GM18505 (cell line): ENCODE measurements around the gene LIMCH1.
"Not testable (repeated sequence)": the region's sequence is repeated elsewhere in the genome, so short reads cannot be mapped to it uniquely, and the experiment has no call there.

Experiments
- ATAC-seq: cut with Tn5 transposase; IDR thresholded peaks from one replicate; pipeline ENCODE4 v1.9.1; 2021; ENCODE audit not compliant: unreplicated experiment
- POLR2A ChIP-seq: IDR thresholded peaks from 4 replicates; pipeline ENCODE4 v1.6.1; 2011; ENCODE audit warnings: borderline replicate concordance; ENCODE audit not compliant: insufficient read depth, insufficient read length; ENCODE audit errors: extremely low read depth

The LIMCH1 gene

DNA sequence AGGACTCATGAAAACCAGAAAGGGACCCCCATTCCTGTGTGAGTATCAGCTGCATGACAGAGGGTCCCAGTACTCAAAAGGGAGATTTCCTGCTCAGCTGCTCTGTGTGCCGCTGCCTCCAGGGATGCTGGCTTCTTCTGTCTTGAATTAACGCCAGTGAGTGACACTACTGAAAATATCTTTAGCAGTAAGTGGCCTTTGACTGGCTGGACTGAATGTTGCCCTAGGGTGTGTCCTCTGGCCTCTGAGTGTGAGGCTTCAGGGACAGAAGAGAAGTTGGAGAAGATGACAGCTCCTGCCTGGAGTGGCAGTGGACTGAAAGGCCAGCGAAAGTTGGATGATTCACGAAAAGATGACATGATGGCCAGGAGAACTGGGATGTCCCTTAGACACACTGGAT lies 95.4 kb downstream of the LIMCH1 start:
- no peak for TF ChIP-seq POLR2A
- no peak for ATAC-seq

DNA sequence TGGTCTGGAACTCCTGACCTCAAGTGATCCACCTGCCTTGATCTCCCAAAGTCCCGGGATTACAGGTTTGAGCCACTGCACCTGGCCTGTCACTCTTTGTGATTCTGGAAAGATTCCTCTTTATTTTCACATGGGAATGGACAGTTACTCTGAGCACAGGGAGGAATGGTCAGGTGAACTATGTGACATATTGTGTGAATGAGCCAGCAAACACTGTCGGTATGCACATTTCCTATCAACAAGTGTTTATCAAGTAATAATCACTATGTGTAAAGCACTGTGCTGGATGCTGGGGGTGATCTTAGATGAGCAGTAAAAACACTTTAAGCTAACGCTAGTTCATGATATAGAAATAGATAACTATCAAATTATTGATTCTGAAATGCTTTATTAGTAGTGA lies 97.5 kb downstream of the LIMCH1 start:
- no peak for TF ChIP-seq POLR2A
- no peak for ATAC-seq

DNA sequence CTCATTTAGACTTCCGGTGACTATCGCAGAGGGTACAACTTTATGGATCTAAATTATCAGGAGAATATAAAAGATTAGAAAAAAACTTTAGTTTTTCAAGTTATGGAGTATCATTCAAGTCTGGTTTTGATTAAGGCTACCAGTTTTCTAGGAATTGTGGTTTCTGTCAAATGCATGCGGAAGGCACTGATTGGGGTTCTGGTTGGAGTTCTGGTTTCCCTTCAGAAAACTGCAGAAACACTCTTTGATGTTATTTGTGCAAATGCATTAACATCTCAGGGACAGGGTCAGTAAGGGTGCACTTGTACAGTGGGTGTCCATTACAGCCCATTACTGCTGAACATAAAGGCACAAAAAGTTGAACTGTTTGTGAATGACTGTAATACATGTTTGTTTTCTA lies 100.2 kb downstream of the LIMCH1 start:
- no peak for ATAC-seq
- no peak for TF ChIP-seq POLR2A

- no peak for ATAC-seq
- no peak for TF ChIP-seq POLR2A
These were observed 100.9 kb downstream of the LIMCH1 start for GRCh38 chr4:41638866-41639265.

DNA sequence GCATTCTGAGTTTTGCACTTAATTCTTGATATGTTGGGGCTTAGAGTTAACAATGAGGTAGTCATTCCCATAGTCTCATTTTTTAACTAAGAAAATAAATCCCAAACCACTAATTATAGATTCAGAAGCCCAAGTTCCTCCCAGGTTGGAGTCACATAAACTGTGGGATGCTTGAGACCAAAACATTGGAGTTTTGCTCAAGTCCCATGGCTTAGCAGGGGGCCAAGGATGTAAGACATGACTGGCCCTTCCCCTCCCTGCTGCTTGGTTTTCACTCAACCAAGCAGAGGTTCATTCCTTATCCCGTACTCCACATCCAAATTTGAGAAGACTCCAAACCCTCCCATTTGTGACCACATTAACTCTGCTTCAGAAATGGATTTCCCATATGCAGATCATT lies 101.3 kb downstream of the LIMCH1 start:
- no peak for ATAC-seq
- no peak for TF ChIP-seq POLR2A

GRCh38 chr4:41640906-41641305 lies 102.9 kb downstream of the LIMCH1 start:
- no peak for ATAC-seq
- no peak for TF ChIP-seq POLR2A

GRCh38 chr4:41642746-41643145 lies 104.8 kb downstream of the LIMCH1 start:
- ATAC-seq, result not testable (repeated sequence)

GRCh38 chr4:41643331-41643730 lies 105.4 kb downstream of the LIMCH1 start:
- TF ChIP-seq POLR2A, result no peak

GRCh38 chr4:41644288-41644914 lies 106.4 kb downstream of the LIMCH1 start:
- TF ChIP-seq POLR2A, result no peak
- no peak for ATAC-seq

More at GRCh38 chr4:41643331-41643730, 105.4 kb downstream of the LIMCH1 start:
- no peak for ATAC-seq

GRCh38 chr4:41644915-41645295 lies 106.9 kb downstream of the LIMCH1 start:
- TF ChIP-seq POLR2A, result no peak
- ATAC-seq, result no peak

DNA sequence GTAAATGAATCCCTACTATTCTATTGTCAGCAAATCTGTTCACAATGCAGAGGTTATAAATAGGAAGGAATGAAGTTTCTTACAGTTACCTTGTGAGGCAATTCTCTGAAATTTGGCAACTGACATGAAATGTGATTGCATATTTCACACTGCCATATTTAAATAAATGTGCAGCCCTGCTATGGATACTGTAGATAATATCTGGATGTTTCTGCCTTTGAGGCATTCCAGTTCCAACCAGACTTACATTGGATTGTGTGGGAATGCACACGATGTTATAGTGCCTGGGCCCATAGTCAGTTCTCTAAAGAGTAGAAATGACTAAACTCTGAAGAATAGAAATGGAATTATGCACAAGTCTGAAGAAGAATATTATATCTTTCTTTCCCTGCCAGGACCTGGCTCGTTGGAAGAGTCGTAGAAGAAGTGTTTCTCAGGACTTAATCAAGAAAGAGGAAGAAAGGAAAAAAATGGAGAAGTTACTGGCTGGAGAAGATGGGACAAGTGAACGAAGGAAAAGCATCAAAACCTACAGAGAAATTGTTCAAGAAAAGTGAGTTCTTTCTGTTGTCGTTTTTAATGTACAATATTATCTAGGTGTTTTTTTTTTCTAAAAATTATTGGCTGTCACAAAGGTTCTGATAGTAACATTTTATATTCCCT lies 107.9 kb downstream of the LIMCH1 start:
- no peak for ATAC-seq
- TF ChIP-seq POLR2A, result no peak

DNA sequence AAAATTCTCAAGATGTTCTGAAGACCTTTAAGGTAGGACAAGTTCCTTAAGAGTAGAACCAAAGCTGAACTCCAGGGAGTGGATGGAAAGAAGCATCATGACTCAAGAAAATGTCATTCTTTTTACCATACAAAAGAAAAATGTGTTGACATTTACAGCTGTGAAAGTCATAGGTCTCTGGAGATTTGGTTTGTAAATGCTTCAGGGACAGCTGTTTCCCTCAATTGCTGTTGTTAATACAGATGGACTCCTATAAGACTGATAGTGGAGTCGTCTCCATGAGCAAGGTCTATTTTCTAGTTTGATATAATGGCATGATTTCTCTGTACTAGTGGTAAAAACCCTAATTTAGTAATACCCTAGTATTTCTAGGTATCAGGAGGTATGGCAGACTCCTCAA lies 108.9 kb downstream of the LIMCH1 start:
- no peak for TF ChIP-seq POLR2A
- no peak for ATAC-seq

DNA sequence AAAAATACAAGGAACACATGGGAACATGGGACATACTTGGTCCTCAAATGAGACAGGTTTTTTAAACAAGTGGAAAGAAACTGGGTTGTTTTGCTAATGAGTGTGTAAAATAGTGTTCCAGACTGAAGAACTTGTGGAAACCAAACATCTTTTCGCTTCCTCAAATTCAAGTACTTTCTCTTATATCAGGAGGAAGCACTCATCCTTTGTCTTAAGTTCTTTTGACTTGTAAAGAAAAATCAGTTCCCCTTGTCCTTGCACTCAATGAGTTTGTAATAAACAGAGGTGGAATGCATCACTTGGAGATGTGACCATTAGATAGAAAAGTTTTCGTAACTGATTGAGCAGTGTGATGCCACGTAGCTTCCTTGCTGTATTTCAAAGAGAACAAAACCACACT lies 109.4 kb downstream of the LIMCH1 start:
- no peak for TF ChIP-seq POLR2A
- ATAC-seq, result no peak

DNA sequence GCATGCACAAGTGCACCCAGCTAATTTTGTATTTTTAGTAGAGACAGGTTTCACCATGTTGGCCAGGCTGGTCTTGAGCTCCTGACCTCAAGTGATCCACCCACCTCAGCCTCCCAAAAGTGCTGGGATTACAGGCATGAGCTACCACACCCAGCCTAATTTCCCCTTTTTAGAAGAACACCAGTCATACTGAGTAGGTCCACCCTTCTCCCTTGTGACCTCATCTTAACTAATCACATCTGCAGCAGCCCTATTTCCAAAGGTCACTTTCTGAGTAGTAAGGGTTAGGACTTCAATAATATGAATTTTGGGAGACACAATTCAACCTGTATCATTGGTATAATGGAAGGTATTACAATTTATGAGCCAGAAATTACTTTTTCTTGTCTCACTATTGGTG lies 113.2 kb downstream of the LIMCH1 start:
- not testable (repeated sequence) for ATAC-seq

- ATAC-seq, result no peak
- no peak for TF ChIP-seq POLR2A
These were observed 115.0 kb downstream of the LIMCH1 start for GRCh38 chr4:41652971-41653370.
